Activated B cell treated with CpG ODN at 0.5 μM for 24 hours (primary cell): ENCODE data around the gene NUBP1. TPM values are rescaled to one million over a fixed set of nuclear protein-coding genes. Genes with fewer than 3 reads are reported as not detected.

Experiments
- ATAC-seq: fragments of 200-7000 bp; cut with Tn5 transposase; one replicate; pipeline ENCODE4 v1.10.0; 2021; ENCODE audit warnings: low read depth, mild to moderate bottlenecking, moderate library complexity
- CTCF ChIA-PET: fragments of 350-600 bp; sonication (Branson Sonifier 250); formaldehyde crosslinking; loops from one replicate; lab custom pipeline; 2021; ENCODE audit warnings: antibody characterized with exemption; lab: Charles Lee
- POLR2A ChIA-PET: fragments of 350-600 bp; sonication (Branson Sonifier 250); formaldehyde crosslinking; loops from one replicate; lab custom pipeline; 2021; ENCODE audit warnings: antibody characterized with exemption; lab: Charles Lee
- DNase-seq: peaks from one replicate; pipeline ENCODE4 v3.0.0; 2022
- H3K27ac Mint-ChIP-seq: one replicate; pipeline ENCODE4 v1.8.0; 2020; ENCODE audit warnings: mixed read lengths
- H3K27me3 Mint-ChIP-seq: one replicate; pipeline ENCODE4 v1.8.0; 2021; ENCODE audit warnings: mixed read lengths
- H3K36me3 Mint-ChIP-seq: one replicate; pipeline ENCODE4 v1.8.0; 2021; ENCODE audit warnings: low read depth, mixed read lengths
- H3K4me1 Mint-ChIP-seq: one replicate; pipeline ENCODE4 v1.8.0; 2021; ENCODE audit warnings: mixed read lengths
- H3K4me3 Mint-ChIP-seq: one replicate; pipeline ENCODE4 v1.8.0; 2020; ENCODE audit warnings: mild to moderate bottlenecking, mixed read lengths
- H3K9me3 Mint-ChIP-seq: one replicate; pipeline ENCODE4 v1.8.0; 2020; ENCODE audit warnings: mixed read lengths
- intact Hi-C: fragments of 100-400 bp; cut with micrococcal nuclease; formaldehyde crosslinking; loops from one replicate; pipeline ENCODE4 v1.15.1; 2024
- total RNA-seq: library from RNA; stranded (reverse); gene quantifications from 2 replicates; pipeline ENCODE4 v1.2.3, GENCODE V29; 2022
- TF ChIP-seq, protein P1 (sequence below): fragments of 200-600 bp; IDR thresholded peaks from one replicate; pipeline ENCODE4 v1.8.0; 2022; ENCODE audit warnings: antibody characterized with exemption, mild to moderate bottlenecking

Gene NUBP1
- total RNA-seq, 1 donor from 2014 or later, result 74.1 TPM

DNA sequence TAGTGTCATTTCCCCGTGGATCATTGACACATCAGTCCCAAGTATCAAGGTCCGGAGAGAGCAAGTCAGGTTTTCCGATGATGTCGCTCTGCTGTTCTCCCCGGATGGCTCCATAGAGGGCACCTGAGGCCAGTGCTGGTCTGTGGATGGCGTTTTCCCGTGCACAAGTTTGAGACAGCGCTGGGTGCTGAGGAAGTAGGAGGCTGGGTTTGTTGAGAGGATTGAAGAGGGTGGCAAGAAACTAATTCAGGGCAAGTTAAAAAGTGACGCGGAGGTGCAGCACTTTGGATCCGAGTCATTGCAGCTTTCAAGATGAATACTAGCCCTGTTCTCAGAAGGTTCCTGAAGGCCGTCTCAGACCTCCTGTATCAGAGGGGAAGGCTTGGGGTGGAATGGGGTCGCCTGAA, 7.7 kb downstream of the NUBP1 start:
- ChIA-PET CTCF (interaction anchor here (2.5 kb wide), 1 partner anchor 167 kb away, joined by 13 read pairs; no protein-coding TSS in a partner anchor), POLR2A (interaction anchor here (0.6 to 5.8 kb wide), 10 partner anchors 8 to 236 kb away, joined by 3 to 58 read pairs (median 5); partner anchors contain the start of genes CIITA and NUBP1)
- TF ChIP-seq, protein P1, sequence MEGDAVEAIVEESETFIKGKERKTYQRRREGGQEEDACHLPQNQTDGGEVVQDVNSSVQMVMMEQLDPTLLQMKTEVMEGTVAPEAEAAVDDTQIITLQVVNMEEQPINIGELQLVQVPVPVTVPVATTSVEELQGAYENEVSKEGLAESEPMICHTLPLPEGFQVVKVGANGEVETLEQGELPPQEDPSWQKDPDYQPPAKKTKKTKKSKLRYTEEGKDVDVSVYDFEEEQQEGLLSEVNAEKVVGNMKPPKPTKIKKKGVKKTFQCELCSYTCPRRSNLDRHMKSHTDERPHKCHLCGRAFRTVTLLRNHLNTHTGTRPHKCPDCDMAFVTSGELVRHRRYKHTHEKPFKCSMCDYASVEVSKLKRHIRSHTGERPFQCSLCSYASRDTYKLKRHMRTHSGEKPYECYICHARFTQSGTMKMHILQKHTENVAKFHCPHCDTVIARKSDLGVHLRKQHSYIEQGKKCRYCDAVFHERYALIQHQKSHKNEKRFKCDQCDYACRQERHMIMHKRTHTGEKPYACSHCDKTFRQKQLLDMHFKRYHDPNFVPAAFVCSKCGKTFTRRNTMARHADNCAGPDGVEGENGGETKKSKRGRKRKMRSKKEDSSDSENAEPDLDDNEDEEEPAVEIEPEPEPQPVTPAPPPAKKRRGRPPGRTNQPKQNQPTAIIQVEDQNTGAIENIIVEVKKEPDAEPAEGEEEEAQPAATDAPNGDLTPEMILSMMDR, result no peak
- Mint-ChIP-seq H3K4me3 (peak overlapping the region; percentile 35), H3K27me3 (no peaks in the 10 kb centered on the region), H3K27ac (peak overlapping the region; percentile 77), H3K4me1 (peaks cover 67% of the 10 kb centered on the region), H3K36me3 (peaks cover 77% of the 10 kb centered on the region), H3K9me3 (no peaks in the 10 kb centered on the region)
- no peak for DNase-seq
- ATAC-seq, result peak; percentile 9
- intact Hi-C loops, result loop anchor here (5.0 kb wide), 1 partner anchor 36 kb away; no protein-coding TSS in a partner anchor

DNA sequence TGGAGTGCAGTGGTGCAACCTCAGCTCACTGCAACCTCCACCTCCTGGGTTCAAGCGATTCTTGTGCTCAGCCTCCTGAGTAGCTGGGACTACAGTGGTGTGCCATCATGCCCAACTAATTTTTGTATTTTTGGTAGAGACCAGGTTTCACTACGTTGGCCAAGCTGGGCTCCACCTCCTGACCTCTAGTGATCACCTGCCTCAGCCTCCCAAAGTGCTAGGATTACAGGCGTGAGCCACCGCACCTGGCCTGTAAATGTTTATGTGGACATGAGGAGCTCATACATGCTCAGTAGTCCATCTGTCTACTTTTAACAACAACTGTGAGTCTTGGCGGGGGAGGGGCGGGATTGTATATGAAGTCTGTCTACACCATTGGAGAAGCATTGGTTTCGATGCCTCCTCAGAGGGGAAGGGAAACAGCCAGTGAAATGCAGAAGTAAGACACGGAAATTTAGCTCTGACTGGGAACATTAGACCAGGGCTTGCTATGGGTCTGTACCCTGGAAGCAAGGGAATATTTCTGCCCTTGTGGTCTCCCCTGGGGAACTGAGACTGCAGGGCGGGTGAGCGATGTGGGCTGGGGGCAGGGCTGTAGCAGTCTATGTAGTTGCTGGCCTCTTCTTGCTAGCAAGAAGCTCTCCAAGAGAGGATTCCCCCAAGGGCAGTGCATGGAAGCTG, 9.3 kb downstream of the NUBP1 start:
- POLR2A ChIA-PET, result interaction anchor here (0.6 to 5.8 kb wide), 21 partner anchors 10 to 238 kb away, joined by 3 to 58 read pairs (median 5); partner anchors contain the start of genes CIITA and NUBP1
- H3K4me1 Mint-ChIP-seq, result peaks cover 61% of the 10 kb centered on the region
- TF ChIP-seq, protein P1, result no peak
- H3K9me3 Mint-ChIP-seq, result no peaks in the 10 kb centered on the region
- H3K27ac Mint-ChIP-seq, result peak overlapping the region; percentile 77
- ATAC-seq (peak; percentile 86), DNase-seq (peak; percentile 53)
- peak overlapping the region; percentile 63 for H3K4me3 Mint-ChIP-seq
- H3K27me3 Mint-ChIP-seq, result no peaks in the 10 kb centered on the region
- intact Hi-C loops, result loop anchor here (1.0 to 5.0 kb wide), 7 partner anchors 9 to 159 kb away; partner anchors contain the start of gene CIITA
- peaks cover 77% of the 10 kb centered on the region for H3K36me3 Mint-ChIP-seq
- CTCF ChIA-PET, result interaction anchor here (0.6 to 2.5 kb wide), 11 partner anchors 9 to 238 kb away, joined by 3 to 13 read pairs (median 3); partner anchors contain the start of gene CIITA

DNA sequence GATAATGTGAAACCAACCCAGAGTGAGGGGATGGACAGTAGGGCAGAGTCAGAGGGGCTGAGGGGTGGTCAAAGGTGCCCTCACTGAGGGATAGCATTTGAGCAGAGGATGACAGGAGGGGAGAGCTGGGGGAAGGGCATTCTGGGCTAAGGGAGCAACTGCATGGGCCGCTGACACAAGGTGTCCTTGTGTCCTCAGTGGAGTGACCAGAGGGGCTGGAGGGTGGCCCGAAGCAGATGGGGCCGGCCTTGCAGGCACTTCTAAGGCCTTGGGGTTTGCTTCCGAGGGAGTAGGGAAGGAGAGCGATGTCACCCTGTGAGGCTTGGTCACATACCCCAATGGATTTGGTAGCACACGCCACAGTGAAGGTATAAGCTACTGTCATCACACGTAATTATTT, 10.0 kb downstream of the NUBP1 start:
- Mint-ChIP-seq H3K4me3 (peak overlapping the region; percentile 63), H3K27me3 (no peaks in the 10 kb centered on the region), H3K27ac (peak overlapping the region; percentile 77), H3K4me1 (peaks cover 61% of the 10 kb centered on the region), H3K9me3 (no peaks in the 10 kb centered on the region), H3K36me3 (peaks cover 77% of the 10 kb centered on the region)
- TF ChIP-seq, protein P1, result no peak
- POLR2A ChIA-PET, result interaction anchor here (0.6 to 5.8 kb wide), 17 partner anchors 10 to 162 kb away, joined by 3 to 58 read pairs (median 6); partner anchors contain the start of genes CIITA and NUBP1
- CTCF ChIA-PET, result interaction anchor here (1.0 to 2.5 kb wide), 7 partner anchors 16 to 239 kb away, joined by 3 to 13 read pairs (median 3); partner anchors contain the start of gene CIITA
- intact Hi-C loops, result loop anchor here (1.0 to 5.0 kb wide), 7 partner anchors 9 to 159 kb away; partner anchors contain the start of gene CIITA
- ATAC-seq, result no peak
- no peak for DNase-seq

DNA sequence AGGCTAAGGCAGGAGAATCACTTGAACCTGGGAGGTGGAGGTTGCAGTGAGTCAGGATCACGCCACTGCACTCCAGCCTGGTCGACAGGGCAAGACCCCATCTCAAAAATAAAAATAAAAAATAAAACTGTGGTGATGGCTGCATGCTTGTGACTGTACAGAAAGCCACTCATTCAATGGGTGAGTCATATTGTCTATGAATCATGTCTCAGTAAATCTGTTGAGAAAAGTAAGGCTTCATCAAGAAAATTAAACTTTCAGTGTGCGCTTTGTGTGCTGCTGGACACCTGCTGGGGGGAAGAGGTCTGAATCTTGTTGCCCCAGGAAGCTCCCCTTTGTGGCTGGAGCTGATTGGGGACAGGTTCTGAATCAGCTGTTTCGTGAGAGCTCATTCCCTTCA, 11.3 kb downstream of the NUBP1 start:
- Mint-ChIP-seq H3K27me3 (no peaks in the 10 kb centered on the region), H3K27ac (peak overlapping the region; percentile 26), H3K9me3 (no peaks in the 10 kb centered on the region), H3K4me1 (peaks cover 53% of the 10 kb centered on the region), H3K36me3 (peaks cover 77% of the 10 kb centered on the region), H3K4me3 (no peak overlapping the region)
- intact Hi-C loops, result loop anchor here (5.0 kb wide), 1 partner anchor 32 kb away; no protein-coding TSS in a partner anchor
- no peak for DNase-seq
- ATAC-seq, result no peak
- TF ChIP-seq, protein P1, result no peak
- CTCF ChIA-PET, result no interaction called here
- POLR2A ChIA-PET, result interaction anchor here (0.9 to 5.8 kb wide), 3 partner anchors 12 to 135 kb away, joined by 4 to 58 read pairs (median 49); partner anchors contain the start of genes CIITA and NUBP1

DNA sequence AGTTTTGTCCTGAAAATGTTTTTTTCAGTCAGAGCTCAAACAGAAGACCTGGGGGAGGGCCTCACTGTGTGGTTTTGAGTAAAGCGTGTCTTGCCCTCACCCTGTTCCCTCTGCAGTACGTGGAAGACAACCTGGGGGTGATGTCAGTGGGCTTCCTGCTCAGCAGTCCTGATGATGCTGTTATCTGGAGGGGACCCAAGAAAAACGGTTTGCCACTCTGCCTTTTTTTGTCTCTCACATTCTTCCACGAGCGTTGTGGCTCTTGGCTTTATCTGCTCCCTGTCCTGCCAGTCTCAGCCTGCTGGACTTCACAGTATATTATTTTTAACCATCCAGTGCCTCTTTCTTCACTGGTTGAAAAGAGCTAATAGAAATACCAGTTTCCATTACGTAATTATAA, 12.9 kb downstream of the NUBP1 start:
- Mint-ChIP-seq H3K36me3 (peaks cover 81% of the 10 kb centered on the region), H3K9me3 (no peaks in the 10 kb centered on the region), H3K27ac (no peak overlapping the region), H3K4me1 (peaks cover 47% of the 10 kb centered on the region), H3K27me3 (no peaks in the 10 kb centered on the region), H3K4me3 (no peak overlapping the region)
- ATAC-seq (no peak), DNase-seq (no peak)
- intact Hi-C loops, result no loop called here
- ChIA-PET CTCF (no interaction called here), POLR2A (interaction anchor here (0.5 to 1.4 kb wide), 4 partner anchors 13 to 162 kb away, joined by 3 to 4 read pairs (median 3); partner anchors contain the start of genes CIITA and NUBP1)
- TF ChIP-seq, protein P1, result no peak
